HG03097 (cell line): ENCODE measurements around the gene ARAF.
A peak's percentile ranks its signal among the peaks of the same experiment; 100 is the strongest.

ENCODE experiments used
- ATAC-seq: cut with Tn5 transposase; IDR thresholded peaks from one replicate; pipeline ENCODE4 v1.9.1; 2021; ENCODE audit not compliant: unreplicated experiment, low FRiP score

Gene ARAF

DNA sequence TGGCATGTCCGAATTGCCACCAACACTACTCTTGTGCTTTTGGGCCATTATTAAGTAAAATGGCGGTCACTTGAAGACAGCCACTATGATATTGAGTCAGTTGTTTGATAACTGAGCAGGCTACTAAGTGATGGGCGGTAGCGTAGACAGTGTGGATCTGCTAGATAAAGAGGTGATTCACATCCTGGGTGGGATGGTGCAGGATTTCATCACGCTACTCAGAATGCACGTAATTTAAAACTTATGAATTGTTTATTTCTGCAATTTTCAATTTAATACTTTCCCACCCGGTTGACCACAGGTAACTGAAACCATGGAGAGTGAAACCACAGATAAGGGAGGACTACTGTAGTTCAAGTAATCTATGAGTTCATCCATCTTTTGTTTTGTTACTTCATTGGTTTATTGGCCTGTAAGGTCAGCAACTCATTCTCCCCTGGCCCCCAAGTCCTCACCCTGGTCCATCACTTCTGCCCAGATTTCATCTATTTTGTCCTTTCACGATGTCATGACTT is 2.9 kb downstream of the ARAF start:
- ATAC-seq = no peak

GRCh38 chrX:47564438-47565085 is 3.6 kb downstream of the ARAF start:
- ATAC-seq = no peak

DNA sequence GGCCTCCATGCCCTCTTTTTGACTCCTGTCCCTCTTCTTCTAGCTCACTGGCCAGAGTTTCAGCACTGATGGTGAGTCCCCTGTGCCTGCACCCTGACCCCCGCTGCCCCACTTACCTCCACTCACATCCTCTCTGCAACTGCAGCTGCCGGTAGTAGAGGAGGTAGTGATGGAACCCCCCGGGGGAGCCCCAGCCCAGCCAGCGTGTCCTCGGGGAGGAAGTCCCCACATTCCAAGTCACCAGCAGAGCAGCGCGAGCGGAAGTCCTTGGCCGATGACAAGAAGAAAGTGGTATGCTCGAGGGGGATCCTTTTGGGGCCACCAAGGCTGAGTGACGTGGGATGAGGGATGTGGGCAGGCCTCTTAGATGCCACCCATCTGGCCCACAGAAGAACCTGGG is 5.8 kb downstream of the ARAF start:
- ATAC-seq = no peak

GRCh38 chrX:47568656-47569295 is 7.8 kb downstream of the ARAF start:
- ATAC-seq = no peak

GRCh38 chrX:47570794-47571193 is 9.8 kb downstream of the ARAF start:
- ATAC-seq = no peak

DNA sequence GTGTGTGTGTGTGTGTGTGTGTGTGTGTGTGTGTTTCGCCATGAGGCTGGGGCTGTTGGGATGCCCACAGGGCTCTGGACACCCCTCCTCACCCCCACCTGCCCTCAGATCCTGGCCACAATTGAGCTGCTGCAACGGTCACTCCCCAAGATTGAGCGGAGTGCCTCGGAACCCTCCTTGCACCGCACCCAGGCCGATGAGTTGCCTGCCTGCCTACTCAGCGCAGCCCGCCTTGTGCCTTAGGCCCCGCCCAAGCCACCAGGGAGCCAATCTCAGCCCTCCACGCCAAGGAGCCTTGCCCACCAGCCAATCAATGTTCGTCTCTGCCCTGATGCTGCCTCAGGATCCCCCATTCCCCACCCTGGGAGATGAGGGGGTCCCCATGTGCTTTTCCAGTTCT is 10.2 kb downstream of the ARAF start:
- ATAC-seq = no peak

- ATAC-seq = no peak
Observed at GRCh38 chrX:47571896-47572295, 10.9 kb downstream of the ARAF start.

GRCh38 chrX:47572773-47573340 is 11.9 kb downstream of the ARAF start:
- no peak for ATAC-seq

DNA sequence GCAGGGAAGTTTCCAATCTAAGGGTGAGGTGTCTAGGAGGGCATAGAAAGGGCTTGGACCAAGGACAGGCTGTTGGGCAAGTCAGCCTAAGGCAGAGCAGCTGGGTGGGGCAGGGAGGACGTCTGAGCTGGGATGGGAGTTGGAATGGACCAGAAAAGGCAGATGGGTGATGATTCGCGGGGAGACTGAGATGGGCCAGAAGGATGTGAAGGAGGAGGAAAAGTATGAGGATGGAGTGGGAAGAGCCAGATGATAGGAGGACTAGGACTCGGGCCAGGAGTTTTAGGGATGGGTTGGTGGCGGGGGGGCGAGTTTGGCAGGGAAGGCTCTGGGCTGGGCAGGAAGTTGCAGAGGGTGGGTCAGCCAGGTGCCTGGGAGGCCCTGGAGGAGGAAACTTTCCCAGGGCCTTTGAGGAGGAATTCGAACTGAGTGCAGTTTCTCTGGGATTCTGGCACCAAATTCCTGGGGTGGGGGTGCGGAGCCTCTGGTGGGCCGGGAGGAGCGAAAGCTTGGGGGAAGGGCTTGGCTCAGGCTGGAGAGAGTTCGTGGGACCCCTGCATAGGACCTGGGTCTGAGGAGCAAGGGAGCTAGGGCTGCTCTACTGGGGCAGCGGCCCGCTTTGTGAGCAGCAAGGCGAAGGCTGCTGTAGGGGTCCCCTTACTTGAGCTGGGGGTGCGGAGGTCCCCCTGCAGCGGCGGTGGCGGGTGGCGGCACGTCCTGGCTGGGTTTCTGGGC is 12.5 kb downstream of the ARAF start:
- ATAC-seq = no peak

- ATAC-seq = no peak
Observed at GRCh38 chrX:47574076-47574546, 13.1 kb downstream of the ARAF start.

DNA sequence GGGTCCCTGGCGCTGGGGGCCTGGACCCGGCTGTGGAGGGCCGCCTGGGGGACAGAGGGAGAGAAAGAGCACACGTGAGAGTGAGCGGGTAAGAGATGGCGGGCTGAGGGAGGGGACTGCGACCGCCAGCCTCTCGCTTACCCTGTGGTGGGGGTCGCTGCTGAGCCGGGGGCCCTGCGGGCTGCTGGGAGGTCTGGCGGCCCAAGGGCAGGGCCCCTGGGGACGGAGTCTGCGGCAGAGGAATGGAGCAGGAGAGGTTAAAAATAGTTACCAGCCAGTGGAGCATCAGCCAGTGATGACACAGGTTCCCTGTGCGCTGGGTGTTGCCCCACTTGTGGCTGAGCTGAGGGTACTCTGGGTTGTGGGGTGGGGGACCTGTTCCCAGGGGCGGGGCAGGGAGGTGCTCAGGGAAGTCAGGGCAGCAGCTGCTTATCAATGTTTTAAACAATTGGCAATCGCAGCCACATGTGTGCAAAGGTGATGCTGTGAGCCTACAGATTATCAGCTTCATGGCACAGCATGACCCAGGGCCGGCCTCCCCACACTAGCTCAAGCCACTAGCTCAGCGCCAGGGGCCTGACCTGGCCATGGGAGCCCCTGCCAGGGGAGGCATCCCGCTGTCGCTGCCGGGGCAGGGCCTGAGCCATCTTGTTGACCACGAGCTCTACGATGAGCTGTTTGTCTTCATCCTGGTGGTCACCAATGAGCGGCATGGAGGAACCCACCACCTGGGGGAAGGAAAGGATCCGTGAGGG is 13.7 kb downstream of the ARAF start:
- no peak for ATAC-seq

GRCh38 chrX:47576021-47576898 is 15.3 kb downstream of the ARAF start:
- no peak for ATAC-seq

- ATAC-seq = no peak
Observed at GRCh38 chrX:47577424-47577823, 16.4 kb downstream of the ARAF start.

DNA sequence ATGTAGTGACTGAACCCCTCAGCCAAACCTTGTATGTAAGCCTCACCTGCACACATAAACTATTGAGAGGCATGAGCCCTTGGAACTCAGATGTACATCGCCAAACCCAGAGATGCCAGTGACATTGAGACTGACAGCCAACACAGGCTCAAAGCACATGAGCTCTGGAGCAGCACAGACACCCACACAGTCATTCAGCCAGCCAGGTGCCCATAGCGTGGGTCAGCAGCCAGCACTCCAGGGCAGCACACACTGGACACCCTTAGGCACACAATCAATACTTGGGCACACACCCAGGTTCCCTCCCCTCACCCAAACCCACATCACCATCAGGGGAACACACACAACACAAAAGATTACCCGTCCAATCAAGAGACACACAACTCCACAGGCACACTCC is 16.9 kb downstream of the ARAF start:
- ATAC-seq = no peak

DNA sequence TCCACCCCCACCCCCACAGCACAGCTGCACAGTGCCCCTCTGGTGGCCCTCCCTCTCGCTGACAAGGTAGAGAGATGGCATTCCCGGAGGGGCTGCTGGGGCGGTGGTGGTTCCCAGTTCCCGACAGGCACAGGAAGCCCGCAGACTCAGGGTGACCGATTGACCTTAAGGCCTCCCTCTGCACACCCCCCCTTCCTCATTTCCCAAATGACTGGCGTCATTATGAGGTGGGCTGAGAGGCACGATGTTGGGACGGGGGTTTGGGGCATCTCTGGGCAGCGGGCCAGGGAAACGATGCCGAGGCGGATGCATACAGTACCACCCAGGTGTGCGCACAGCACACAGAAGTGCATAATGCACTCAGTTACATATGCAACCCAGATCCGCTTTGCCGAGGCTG is 17.7 kb downstream of the ARAF start:
- ATAC-seq = no peak

DNA sequence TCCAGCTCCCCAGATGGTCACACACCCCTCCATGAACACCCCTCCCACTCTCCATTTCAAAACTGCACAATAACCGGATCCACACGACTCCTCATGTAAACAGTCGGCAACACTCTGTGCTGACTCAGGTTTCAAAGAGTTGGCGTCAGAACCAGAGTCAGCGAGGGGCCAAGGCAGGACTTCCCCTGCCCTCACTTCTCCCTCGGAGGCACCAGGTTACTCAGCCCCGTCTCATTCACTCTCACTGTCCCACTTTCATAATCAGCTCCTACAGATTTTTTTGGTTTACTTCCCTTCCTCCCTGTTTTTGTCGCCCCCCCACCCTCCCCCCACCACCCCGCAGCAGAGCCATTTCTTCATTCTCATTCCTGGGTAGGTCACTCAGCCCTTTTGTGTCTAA is 18.5 kb downstream of the ARAF start:
- ATAC-seq = no peak

GRCh38 chrX:47581731-47582647 is 21.0 kb downstream of the ARAF start, which contains the start of gene TIMP1:
TIMP1 (plus strand) TSS chrX:47582436; CDS start chrX:47583416, 980 bp downstream.
- ATAC-seq = peak; percentile 68

DNA sequence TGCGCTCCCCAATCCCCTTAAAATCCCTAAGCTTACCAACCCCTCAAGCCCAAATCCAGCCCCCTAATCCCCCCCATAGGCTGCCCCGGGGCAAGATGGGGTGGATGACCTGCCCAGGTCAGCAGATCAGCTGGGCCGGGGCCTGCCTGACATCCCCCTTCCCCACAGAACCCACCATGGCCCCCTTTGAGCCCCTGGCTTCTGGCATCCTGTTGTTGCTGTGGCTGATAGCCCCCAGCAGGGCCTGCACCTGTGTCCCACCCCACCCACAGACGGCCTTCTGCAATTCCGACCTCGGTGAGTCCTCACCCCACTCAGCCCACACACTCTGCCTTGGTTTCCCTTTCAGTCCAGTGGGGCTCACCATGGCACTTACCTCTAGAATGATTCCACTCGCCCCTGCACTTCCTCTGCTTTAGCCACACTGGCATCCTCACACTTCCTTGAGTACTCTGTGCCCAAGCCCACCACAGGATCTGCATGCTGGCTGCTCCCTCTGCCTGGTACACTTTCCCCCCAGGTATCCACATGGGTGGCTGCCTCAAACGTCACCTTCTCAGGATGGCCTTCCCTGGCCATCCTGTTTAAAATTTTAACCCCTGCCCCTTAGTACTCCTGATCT is 22.3 kb downstream of the ARAF start:
- no peak for ATAC-seq
